ENCODE measurements around the gene NFIA.

Gene NFIA

GRCh38 chr1:61406467-61406866 lies 324.1 kb downstream of the NFIA start:
- TF ChIP-seq, protein P1, sequence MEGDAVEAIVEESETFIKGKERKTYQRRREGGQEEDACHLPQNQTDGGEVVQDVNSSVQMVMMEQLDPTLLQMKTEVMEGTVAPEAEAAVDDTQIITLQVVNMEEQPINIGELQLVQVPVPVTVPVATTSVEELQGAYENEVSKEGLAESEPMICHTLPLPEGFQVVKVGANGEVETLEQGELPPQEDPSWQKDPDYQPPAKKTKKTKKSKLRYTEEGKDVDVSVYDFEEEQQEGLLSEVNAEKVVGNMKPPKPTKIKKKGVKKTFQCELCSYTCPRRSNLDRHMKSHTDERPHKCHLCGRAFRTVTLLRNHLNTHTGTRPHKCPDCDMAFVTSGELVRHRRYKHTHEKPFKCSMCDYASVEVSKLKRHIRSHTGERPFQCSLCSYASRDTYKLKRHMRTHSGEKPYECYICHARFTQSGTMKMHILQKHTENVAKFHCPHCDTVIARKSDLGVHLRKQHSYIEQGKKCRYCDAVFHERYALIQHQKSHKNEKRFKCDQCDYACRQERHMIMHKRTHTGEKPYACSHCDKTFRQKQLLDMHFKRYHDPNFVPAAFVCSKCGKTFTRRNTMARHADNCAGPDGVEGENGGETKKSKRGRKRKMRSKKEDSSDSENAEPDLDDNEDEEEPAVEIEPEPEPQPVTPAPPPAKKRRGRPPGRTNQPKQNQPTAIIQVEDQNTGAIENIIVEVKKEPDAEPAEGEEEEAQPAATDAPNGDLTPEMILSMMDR (conservative IDR thresholded peaks at IDR 0.05; ENCODE audit: low read length), result no peak
- TF ChIP-seq EZH2phosphoT487 (IDR thresholded peaks at IDR 0.05; ENCODE audit: borderline replicate concordance), result no peak
- Histone ChIP-seq H3K9me2 (replicated peaks; ENCODE audit: low read depth, low read length) (no peaks in the 10 kb centered on the region), H3K79me2 (ENCODE audit: insufficient read depth, low read length) (no peaks in the 10 kb centered on the region), H3K9me3 (ENCODE audit: insufficient read depth, low read depth, low read length) (no peaks in the 10 kb centered on the region), H3K27me3 (ENCODE audit: insufficient read depth, low read length, poor library complexity, severe bottlenecking) (no peaks in the 10 kb centered on the region), H2AFZ (ENCODE audit: low read length) (no peak overlapping the region), H4K20me1 (ENCODE audit: insufficient read depth, low read length, poor library complexity, severe bottlenecking) (no peaks in the 10 kb centered on the region), H3K36me3 (ENCODE audit: insufficient read depth, low read length) (no peaks in the 10 kb centered on the region), H3K9ac (ENCODE audit: low read depth, low read length, poor library complexity, severe bottlenecking) (no peak overlapping the region), H3K4me1 (ENCODE audit: insufficient read depth, low read length, poor library complexity, severe bottlenecking) (no peaks in the 10 kb centered on the region), H3F3A (ENCODE audit: low read depth) (no peaks in the 10 kb centered on the region), H3K4me2 (ENCODE audit: low read depth, low read length, poor library complexity, severe bottlenecking) (no peak overlapping the region), H3K4me3 (ENCODE audit: low read length, poor library complexity, severe bottlenecking) (no peak overlapping the region)

DNA sequence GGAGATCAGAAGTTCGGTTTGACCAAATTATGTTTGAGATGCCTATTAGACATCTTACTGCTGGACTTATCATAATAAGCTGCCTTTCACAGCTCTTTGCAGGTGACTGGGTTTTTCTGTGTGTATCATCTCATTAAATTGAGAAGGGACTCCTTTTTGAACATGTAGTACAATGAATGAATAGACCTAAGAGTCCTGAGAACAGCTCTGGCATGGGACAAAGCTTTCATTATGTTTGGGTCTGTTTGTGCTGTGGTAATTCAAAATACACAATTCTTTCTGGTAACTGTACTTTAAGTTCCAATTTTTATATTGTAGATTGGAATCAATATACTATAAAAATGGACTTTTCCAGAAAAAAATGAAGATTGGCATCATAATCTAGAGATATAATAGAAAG lies 330.2 kb downstream of the NFIA start:
- Histone ChIP-seq H3K36me3 (ENCODE audit: insufficient read depth, low read length) (no peaks in the 10 kb centered on the region), H2AFZ (ENCODE audit: low read length) (no peak overlapping the region), H3K4me2 (ENCODE audit: low read depth, low read length, poor library complexity, severe bottlenecking) (no peak overlapping the region), H3K79me2 (ENCODE audit: insufficient read depth, low read length) (no peaks in the 10 kb centered on the region), H3K9me3 (ENCODE audit: insufficient read depth, low read depth, low read length) (no peaks in the 10 kb centered on the region), H3K4me1 (ENCODE audit: insufficient read depth, low read length, poor library complexity, severe bottlenecking) (no peaks in the 10 kb centered on the region), H4K20me1 (ENCODE audit: insufficient read depth, low read length, poor library complexity, severe bottlenecking) (no peaks in the 10 kb centered on the region), H3K9ac (ENCODE audit: low read depth, low read length, poor library complexity, severe bottlenecking) (no peak overlapping the region), H3K27me3 (ENCODE audit: insufficient read depth, low read length, poor library complexity, severe bottlenecking) (no peaks in the 10 kb centered on the region), H3K4me3 (ENCODE audit: low read length, poor library complexity, severe bottlenecking) (no peak overlapping the region), H3K9me2 (replicated peaks; ENCODE audit: low read depth, low read length) (no peaks in the 10 kb centered on the region), H3F3A (ENCODE audit: low read depth) (no peaks in the 10 kb centered on the region)
- TF ChIP-seq EZH2phosphoT487 (IDR thresholded peaks at IDR 0.05; ENCODE audit: borderline replicate concordance), result no peak
- TF ChIP-seq, protein P1 (conservative IDR thresholded peaks at IDR 0.05; ENCODE audit: low read length), result no peak

DNA sequence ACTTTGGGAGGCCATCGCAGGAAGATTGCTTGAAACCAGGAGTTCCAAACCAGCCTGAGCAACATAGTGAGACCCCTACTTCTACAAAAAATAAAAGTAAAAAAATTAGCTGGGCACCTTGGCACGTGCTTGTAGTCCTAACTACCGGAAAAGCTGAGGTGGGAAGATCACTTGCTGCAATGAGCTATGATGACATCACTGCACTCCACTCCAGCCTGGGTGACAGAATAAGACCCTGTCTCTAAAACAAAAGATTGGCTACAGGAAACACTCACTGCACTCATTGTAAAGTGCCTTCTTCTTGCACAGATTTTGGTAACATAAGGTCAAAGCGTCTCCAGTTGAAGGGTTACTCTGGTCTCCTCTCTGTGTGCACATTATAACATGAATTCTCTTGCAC lies 336.8 kb downstream of the NFIA start:
- peak overlapping the region; percentile 51 for H3K4me2 ChIP-seq (ENCODE audit: low read depth, low read length, poor library complexity, severe bottlenecking)
- no peak overlapping the region for H2AFZ ChIP-seq (ENCODE audit: low read length)
- no peaks in the 10 kb centered on the region for H3K9me2 ChIP-seq (replicated peaks; ENCODE audit: low read depth, low read length)
- no peaks in the 10 kb centered on the region for H3K36me3 ChIP-seq (ENCODE audit: insufficient read depth, low read length)
- H3K4me1 ChIP-seq (ENCODE audit: insufficient read depth, low read length, poor library complexity, severe bottlenecking), result peaks cover 22% of the 10 kb centered on the region
- no peaks in the 10 kb centered on the region for H3F3A ChIP-seq (ENCODE audit: low read depth)
- H3K4me3 ChIP-seq (ENCODE audit: low read length, poor library complexity, severe bottlenecking), result no peak overlapping the region
- no peaks in the 10 kb centered on the region for H3K27me3 ChIP-seq (ENCODE audit: insufficient read depth, low read length, poor library complexity, severe bottlenecking)
- H3K9ac ChIP-seq (ENCODE audit: low read depth, low read length, poor library complexity, severe bottlenecking), result no peak overlapping the region
- no peaks in the 10 kb centered on the region for H4K20me1 ChIP-seq (ENCODE audit: insufficient read depth, low read length, poor library complexity, severe bottlenecking)
- H3K9me3 ChIP-seq (ENCODE audit: insufficient read depth, low read depth, low read length), result no peaks in the 10 kb centered on the region
- TF ChIP-seq, protein P1 (conservative IDR thresholded peaks at IDR 0.05; ENCODE audit: low read length), result no peak
- TF ChIP-seq EZH2phosphoT487 (IDR thresholded peaks at IDR 0.05; ENCODE audit: borderline replicate concordance), result no peak
- H3K79me2 ChIP-seq (ENCODE audit: insufficient read depth, low read length), result no peaks in the 10 kb centered on the region

Measured in Loucy (cell line).